HG03064 (cell line): ENCODE results near the gene PARP15.
"Not testable (repeated sequence)": the region's sequence is repeated elsewhere in the genome, so short reads cannot be mapped to it uniquely, and the experiment has no call there.

ENCODE experiments used
- ATAC-seq: cut with Tn5 transposase; IDR thresholded peaks from one replicate; pipeline ENCODE4 v1.9.1; 2021; ENCODE audit warnings: low read depth; ENCODE audit not compliant: unreplicated experiment

Gene PARP15

DNA sequence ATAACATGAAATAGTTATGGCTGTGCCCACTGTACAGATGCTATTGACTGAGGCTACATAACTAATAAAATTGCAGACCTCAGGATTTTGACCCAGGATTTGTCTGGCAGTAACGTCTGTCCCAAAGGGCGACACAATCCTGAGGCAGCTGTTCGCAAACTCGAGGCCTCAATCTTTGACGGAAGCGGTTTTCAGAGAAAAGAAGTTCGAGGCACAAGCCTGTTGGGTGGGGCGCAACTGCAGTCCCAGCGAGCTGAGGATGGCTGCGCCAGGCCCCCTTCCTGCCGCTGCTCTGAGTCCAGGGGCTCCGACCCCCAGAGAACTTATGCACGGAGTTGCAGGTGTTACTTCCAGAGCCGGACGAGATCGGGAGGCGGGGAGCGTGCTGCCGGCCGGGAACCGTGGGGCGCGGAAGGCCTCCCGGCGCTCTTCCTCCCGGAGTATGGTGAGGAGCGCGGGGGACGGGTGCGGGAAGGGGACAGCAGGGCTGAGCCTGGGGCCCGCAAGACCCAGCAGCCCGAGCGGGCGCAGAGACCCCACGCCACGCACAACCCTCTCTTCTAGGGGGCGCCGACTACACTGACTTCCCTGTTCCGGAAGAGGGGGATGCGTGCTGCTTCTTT is at the start of gene PARP15:
Gene PARP15, plus strand, starts transcription at position 242 of the 623 bp plus-strand sequence. Its CDS starts 18 bp downstream, at position 260.
- ATAC-seq = no peak

DNA sequence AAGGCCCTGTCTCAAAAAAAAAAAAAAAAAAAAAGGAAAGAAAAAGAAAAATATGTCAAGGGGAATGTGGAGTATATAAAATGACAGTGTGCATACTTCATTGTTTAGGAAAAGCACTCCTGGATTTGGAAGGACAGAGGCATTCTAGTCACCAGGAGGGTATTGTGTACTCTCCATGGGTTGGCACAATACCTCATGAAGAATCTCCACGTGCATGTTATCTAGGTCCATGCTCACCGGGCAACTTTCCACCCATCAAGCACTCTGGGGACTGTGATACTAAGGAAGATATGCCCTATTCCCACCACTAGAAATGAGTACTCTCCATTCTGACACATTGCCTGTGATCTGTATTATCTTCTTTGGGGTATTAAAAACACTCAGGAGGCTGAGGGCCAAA is 47.3 kb upstream of the PARP15 start:
- ATAC-seq = no peak

DNA sequence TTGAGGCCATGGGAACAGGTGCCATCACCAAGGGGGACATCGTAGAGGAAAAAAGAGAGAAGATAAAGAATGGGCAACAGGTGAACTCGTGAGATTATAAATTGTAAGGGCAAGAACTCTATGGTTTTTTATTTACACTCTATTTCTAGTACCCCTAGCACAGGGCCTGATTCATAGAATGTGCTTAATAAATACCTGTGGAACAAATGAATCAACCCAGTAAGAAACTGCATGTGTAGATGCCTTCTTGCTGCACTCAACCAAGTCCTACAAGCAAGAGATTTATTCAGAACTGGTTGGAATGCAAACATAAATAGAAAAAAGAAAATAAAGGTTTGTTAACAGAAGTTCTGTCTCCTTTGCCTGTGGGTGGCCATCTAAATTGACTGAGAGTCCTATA is 44.0 kb upstream of the PARP15 start:
- ATAC-seq = peak; percentile 7

DNA sequence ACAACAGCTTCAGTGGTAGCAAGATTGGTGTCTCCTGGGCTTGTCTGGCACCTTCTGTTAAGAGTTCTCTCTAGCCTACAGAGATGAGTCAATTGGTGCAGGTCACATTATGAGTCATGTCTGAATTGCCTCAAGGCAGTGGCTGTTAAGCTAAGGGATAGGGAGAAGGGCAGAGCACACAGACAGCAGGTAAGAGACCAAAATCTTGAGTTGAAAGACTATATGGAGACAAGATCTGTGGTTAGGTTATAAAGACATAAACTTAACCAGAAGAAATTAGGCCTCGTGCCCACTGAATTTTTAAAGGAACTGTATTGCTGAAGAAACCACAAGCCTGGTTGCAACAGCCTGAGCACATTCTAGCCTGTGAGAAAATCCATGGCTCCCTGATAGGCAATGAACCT is 43.5 kb upstream of the PARP15 start:
- peak; percentile 99 for ATAC-seq

DNA sequence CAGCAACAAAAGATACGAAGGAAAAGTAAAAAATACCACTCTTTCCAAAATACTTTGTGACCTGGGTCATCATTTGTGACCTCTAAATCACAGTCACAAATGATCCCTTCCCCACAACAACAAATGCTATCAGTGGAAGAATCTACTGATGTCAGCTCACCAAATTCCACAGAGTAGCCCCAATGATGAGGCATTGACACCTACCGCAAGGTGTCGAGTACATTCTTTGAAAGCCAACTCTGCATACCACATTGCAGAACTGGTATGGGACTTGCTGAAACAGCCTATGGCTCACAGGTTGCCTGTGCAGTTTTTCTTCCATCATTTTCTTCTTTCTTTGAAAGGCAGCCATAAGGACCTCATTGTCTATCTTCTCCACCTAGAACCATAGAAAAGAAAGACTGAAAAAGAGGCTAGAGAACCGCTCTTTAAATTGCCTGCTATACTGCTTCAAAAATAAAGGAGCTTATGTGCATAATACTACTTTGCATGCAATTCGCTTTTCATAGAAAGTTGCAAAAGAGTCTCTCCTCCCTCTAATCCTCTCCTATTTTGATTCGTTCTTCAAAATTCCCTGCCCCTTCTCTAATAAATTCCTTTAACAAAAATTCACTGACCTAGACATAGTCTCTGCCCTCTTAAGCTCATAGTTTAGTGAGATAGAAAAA is 41.4 kb upstream of the PARP15 start:
- no peak for ATAC-seq

DNA sequence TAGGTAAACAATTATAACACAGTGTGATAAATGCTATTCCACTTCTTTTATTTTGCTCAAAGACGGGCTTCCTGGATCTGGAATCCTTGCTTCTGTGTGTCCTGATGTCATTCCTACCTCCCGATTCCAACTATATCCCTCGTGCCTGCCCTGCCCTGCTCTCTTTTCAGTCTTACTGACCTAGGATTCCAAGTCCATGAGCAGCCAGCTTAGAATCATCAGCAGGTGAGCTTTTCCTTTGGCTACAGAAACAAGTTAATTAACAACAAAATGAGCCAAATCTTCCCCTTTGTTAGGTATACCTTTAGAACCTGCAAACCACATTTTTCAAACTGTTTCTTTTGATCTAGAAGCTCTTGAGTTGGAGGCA is 40.8 kb upstream of the PARP15 start:
- ATAC-seq = no peak

DNA sequence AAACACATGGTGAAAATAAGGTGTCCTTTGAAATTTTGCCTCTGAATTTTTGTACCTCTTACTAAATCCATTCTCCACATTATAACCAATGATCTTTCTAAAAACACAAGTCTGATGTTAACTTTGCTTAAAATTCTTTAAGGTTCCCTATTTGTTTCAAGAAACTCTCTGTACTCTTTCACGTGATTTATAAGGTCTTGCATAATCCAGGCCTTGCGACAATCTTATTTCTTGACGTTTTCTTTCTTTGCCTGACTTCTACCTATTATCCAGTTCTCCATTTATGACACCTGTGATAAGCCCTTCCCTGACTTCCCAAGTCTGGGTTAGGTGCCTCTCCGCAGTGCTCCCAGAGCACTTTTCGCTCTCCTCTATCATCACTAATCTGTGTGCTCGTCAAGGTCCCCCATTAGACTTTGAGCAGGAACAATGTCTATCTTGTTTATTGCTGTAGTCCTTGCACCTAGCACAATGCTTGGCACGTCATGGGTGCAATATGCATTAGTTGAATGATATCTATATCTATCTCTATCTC is 38.4 kb upstream of the PARP15 start:
- ATAC-seq = no peak

DNA sequence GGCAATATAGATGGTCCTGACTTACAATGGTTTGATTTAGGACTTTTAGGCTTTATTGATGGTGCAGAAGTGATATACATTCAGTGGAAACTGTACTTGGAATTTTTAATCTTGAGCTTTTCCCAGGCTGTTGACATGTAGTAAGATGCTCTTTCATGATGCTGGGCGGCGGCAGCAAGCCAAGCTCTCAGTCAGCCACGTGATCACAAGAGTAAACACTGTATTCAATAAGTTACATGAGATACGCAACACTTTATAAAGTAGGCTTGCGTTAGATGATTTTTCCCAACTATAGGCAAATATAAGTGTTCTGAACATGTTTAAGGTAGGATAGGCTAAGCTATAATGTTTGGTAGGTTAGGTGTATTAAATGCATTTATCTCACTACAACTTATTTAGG is 31.3 kb upstream of the PARP15 start:
- no peak for ATAC-seq

DNA sequence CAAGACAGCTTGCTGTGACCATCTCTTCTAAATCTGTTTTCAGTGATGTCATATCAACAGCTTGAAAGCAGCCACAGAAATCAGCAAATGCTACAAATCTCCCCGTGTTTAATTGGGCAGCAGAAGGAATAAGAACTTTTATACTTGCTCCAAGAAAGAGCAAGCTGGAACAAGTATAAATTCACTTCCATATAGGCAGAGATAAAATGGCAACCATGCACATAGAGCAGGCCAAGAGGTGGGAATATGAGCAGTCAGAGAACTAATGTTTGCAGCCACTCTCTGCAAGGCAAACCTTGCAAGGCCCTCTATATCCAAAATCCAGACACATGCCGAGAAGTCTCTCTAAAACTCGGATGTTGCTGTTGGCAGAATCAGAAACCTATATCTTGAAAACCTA is 29.4 kb upstream of the PARP15 start:
- no peak for ATAC-seq

DNA sequence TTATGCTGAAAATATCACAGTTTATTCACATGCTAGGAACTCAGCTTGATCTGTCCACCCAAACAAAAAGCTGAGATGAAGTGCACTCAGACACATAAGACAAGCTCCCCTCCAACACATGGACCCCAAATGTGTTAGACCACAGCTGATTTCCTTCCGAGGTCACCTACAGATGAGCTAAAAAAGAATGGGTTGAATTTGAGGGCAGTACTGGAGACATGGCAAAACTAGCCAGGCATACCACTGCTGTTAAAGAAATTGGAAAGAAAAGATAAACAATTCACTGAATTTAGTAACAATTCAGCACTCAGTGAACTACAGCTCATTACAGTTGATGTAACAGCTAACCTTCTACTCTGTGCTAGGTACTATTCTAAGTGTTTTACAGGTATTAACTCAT is 28.8 kb upstream of the PARP15 start:
- no peak for ATAC-seq

DNA sequence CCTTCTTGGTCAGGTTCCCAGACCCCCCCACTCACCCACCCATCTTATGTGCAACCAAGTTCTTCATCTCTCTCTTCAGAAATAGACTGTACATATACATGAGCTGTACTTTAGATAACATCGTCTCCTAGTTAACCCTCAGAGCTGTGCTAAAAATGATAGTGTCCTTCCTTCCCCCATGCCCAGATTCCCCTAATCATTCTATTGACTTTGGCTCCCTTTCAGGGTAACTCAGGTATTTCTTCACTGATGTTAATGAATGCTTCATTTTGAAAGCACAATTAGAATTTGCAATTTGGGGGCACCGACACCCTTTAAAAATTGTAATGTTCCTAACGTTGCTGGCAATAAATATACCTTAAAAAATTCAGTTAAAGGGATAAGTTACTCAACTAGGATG is 24.3 kb upstream of the PARP15 start:
- ATAC-seq = no peak

DNA sequence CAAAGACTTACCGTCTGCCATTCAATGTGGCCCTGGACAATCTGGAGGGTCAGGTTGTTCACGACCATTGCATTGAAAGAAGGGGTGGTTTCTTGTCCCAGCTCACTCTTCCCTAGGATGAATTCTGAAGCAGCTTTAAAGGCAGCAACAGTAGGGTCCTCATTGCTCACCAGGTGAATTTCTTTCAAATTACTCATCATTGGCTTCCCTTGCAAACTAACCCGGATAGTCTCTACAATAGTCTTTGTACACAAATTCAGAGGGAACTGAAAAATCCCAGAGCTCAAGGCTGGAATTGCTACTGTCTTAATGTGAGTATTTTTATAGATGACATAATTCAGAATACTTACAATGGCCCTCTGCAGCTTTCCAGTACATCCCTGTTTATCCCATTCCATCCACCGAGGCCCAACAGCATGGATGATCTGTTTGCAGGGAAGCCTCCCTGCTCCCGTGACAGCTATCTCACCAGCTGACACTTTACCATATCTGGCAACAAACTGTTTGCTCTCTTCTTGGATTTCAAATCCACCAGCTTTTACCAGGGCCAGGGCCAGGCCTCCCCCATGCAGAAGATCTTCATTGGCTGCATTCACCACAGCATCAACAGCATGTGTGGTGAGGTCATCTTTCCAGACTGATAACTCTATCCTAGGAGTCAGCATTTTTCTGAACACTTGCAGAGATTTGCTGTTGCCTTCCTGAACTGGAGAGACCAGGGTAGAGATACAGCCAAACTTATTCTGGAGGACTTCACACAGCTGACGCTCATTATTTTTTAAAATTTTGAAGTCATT is 22.0 kb upstream of the PARP15 start:
- no peak for ATAC-seq

DNA sequence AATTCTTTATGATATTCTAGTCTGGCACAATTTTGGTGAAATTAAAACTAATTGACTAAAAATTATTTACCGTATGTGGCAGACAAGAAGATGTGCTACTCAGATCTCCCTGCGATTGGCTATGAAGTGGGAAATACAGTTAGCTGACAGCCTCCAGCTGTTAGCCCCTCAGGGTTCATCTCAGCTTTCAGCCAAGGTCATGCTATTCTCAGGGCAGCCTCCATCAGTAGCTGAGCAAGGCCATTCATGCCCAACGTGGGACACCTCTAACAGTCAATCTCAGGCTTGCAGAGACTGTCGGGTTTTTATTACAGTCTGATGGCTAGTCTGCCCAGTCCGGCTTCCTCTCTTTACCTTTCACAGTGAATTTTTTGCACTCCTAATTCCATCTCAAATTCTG is 20.1 kb upstream of the PARP15 start:
- ATAC-seq = no peak

DNA sequence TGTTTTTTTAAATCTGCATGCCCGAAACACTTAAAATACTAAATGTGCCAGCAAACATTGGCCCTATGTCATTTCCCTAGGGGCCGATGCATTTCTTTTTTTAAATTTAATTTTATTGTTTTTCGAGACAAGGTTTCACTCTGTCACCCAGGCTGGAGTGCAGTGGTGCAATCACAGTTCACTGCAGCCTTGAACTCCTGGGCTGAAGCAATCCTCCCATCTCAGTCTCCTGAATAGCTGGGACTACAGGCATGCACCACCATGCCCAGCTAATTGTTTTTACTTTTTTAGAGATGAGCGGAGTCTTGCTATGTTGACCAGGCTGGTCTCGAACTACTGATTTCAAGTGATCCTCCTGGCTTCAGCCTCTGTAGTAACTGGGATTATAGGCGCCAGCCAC is 18.8 kb upstream of the PARP15 start:
- no peak for ATAC-seq

DNA sequence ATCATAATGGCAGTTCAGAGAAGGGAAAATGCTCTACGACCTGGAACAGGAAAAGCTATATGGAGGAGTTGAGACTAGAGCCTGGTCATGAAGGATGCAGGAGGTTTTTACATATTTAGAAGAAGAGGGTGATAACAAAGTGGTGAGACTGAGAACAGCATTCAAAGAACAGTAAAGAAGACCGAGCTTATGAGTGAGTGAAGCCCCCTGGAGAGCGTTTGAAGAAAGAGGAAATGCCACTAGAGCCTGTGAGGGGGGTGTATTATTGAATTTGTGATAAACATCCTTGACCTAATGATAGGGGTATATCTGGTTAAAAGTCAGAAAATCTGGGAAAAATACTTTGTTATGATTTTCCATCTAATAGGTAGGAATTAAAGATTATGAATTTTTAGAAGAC is 17.5 kb upstream of the PARP15 start:
- ATAC-seq = no peak

DNA sequence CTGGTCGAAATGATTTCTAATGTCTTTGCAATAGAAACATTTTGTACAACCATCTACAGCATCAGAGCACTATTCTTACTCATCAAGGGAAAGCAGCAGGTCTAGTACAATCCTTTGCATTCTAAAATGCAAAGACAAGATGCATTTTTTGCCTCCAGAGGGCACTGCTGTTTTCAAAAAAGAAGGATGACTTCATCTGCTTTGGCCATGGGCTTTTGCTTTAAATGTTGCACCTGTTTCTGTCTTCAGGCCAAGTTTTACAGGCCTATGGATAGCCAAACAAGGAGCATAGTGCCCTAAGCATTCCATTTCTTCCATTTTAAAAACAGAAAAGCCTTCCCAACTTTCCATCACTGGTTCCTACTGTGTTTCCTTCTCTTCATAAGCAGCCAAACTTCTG is 16.8 kb upstream of the PARP15 start:
- no peak for ATAC-seq

DNA sequence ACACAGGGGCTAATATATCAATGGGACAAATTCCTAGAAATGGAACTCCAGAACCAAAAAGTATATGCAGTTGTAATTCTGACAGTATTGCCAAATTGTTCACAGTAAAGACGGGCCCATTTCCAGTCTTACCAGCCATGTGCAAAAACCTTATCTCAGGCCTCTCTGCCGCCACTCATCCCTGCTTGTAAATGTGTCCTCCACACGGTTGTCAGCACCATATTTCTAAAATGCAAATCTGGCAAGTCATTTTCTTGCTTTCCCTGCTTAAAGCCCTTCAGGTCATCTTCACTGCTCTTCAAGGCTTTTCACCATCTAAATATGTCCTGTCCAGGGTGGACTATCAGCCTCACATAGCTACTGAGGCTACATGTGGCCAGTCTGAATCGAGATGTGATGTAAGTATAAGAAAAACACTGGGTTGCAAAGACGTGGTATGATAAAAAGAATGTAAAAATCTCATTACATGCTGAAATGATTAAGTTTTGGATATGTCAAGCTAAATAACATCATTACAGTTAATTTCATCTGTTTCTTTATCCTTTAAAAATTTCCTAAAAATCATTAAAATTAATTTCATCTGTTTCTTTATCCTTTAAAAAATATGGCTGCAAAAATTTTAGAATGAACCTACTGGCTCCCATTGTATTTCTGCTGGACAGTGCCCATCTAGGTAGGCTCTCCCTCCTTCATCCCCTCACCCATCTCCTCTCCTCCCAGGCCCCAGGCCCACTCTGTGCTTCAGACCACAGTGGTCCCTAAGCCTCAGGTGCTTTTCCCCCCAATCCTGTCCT is 14.3 kb upstream of the PARP15 start:
- ATAC-seq = no peak

DNA sequence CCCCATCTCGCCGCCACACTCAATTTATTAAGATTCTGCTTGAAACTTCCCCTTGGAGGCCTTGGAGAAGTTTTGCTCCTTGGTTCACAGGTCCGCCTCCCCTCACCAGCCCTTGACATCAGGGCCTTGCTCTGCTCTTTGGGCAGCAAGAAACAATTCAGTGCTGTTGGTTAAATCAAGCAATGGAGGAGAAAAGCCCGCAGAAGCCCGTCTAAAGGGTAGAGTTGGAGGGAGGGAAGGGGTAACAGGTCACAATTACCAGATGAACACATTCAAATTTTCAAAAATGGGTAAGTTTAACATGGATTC is 13.8 kb upstream of the PARP15 start:
- ATAC-seq = no peak

DNA sequence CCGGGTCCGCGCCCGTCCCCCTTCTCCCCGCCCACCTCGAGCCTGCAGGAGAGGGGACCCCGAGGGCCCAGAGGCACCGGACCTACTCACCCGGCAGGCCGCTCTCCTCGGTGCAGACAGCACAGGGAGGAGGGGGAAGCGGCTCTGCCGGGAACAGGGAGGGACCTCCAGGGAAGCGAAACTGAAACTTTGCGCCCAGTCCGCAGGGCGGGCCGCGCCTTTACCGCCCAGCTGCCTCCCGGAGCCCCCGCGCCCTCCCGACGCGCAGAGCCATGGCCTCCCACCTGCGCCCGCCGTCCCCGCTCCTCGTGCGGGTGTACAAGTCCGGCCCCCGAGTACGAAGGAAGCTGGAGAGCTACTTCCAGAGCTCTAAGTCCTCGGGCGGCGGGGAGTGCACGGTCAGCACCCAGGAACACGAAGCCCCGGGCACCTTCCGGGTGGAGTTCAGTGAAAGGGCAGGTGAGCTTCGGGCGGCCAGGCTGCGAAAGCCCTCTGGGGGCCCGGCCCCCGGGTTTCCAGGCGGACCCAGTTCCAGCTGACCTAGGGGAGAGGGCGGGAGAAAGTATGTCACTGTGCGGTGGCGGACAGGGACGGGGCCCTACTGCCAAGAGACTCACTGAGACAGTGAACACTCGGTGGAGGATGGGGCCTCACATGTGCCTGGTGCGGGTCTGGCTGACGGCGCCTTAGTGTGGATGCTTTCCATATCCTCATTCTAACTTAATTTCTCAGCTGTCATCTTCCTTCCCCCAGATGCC is 13.1 kb upstream of the PARP15 start, which contains the start of the genes DTX3L and PARP9:
Gene DTX3L, plus strand, starts transcription at position 184 of the 758 bp plus-strand sequence. Its CDS starts 89 bp downstream, at position 273.
Gene PARP9, minus strand, starts transcription at position 146 of the 758 bp plus-strand sequence. CDS start 4,680 bp downstream, outside the sequence.
- ATAC-seq = peak; percentile 70

DNA sequence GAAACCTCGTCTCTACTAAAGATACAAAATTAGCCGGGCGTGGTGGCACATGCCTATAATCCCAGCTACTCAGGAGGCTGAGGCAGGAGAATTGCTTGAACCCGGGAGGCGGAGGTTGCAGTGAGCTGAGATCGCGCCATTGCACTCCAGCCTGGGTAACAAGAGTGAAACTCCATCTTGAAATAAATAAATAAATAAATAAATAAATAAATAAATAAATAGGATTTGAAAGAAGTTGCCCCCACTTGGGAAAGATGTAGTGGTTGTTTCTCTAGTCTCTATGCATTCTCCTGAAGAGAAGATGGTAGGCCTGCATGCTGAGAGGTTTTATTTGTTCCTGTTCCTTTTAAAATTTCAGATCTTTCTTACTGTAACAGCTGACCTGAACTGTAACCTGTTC is 9.3 kb upstream of the PARP15 start:
- not testable (repeated sequence) for ATAC-seq
